DND-41 (cell line): ENCODE measurements around the gene SHQ1.
"Not testable (repeated sequence)": the region's sequence is repeated elsewhere in the genome, so short reads cannot be mapped to it uniquely, and the experiment has no call there.

Experiments used
- ATAC-seq: fragments of 200-7000 bp; cut with Tn5 transposase; 3 replicates; pipeline ENCODE4 v1.9.1; 2021; ENCODE audit warnings: low read depth; ENCODE audit not compliant: insufficient read depth
- DNase-seq: peaks from one replicate; pipeline ENCODE4 v3.0.0-alpha.2; 2020
- H2AFZ ChIP-seq: 2 replicates; pipeline ENCODE4 v1.6.0; 2012; ENCODE audit warnings: low read depth, low read length
- H3K27ac ChIP-seq: 2 replicates; pipeline ENCODE4 v1.5.1; 2012; ENCODE audit warnings: low read length, inconsistent platforms
- H3K27me3 ChIP-seq: fragments of 200-600 bp; sonication (generic); 2 replicates; pipeline ENCODE4 v1.6.0; 2012; ENCODE audit warnings: low read length, mild to moderate bottlenecking, inconsistent platforms; ENCODE audit not compliant: insufficient read depth, poor library complexity
- H3K36me3 ChIP-seq: 2 replicates; pipeline ENCODE4 v1.5.1; 2012; ENCODE audit warnings: low read length, inconsistent platforms; ENCODE audit not compliant: insufficient read depth
- H3K4me1 ChIP-seq: 2 replicates; pipeline ENCODE4 v1.5.1; 2012; ENCODE audit warnings: mild to moderate bottlenecking, low read length; ENCODE audit not compliant: insufficient read depth
- H3K4me2 ChIP-seq: 2 replicates; pipeline ENCODE4 v1.6.0; 2012; ENCODE audit warnings: mild to moderate bottlenecking, moderate library complexity, low read length, inconsistent platforms; ENCODE audit not compliant: insufficient read depth
- H3K4me3 ChIP-seq, 2 experiments: fragments of 200-600 bp in 1 of 2; shearing (Covaris generic) in 1 of 2; 2 replicates each; pipeline ENCODE4 v1.5.1; 2012 to 2016; ENCODE audit warnings: inconsistent platforms in 2 of 2, low read length in 2 of 2, mild to moderate bottlenecking in 2 of 2, low read depth in 1 of 2, moderate library complexity in 1 of 2
- H3K79me2 ChIP-seq: 2 replicates; pipeline ENCODE4 v1.6.0; 2012; ENCODE audit warnings: low read length, inconsistent platforms; ENCODE audit not compliant: insufficient read depth
- H3K9ac ChIP-seq: 2 replicates; pipeline ENCODE4 v1.6.0; 2012; ENCODE audit warnings: low read depth, mild to moderate bottlenecking, inconsistent platforms, low read length, moderate library complexity
- H3K9me3 ChIP-seq: 2 replicates; pipeline ENCODE4 v1.5.1; 2012; ENCODE audit warnings: low read length, moderate library complexity, mild to moderate bottlenecking, inconsistent platforms; ENCODE audit not compliant: insufficient read depth, severe bottlenecking
- H4K20me1 ChIP-seq: 2 replicates; pipeline ENCODE4 v1.6.0; 2012; ENCODE audit warnings: low read length; ENCODE audit not compliant: insufficient read depth
- CTCF ChIP-seq: IDR thresholded peaks from 2 replicates; pipeline ENCODE4 v1.5.1; 2012; ENCODE audit warnings: borderline replicate concordance, low read length, moderate library complexity, mild to moderate bottlenecking; ENCODE audit not compliant: poor library complexity, severe bottlenecking; ENCODE audit errors: extremely low read depth
- EZH2 ChIP-seq: IDR thresholded peaks from 3 replicates; pipeline ENCODE4 v1.6.1; 2012; ENCODE audit warnings: borderline replicate concordance, low read depth, mild to moderate bottlenecking, moderate library complexity, low read length, inconsistent platforms; ENCODE audit not compliant: severe bottlenecking

The SHQ1 gene

DNA sequence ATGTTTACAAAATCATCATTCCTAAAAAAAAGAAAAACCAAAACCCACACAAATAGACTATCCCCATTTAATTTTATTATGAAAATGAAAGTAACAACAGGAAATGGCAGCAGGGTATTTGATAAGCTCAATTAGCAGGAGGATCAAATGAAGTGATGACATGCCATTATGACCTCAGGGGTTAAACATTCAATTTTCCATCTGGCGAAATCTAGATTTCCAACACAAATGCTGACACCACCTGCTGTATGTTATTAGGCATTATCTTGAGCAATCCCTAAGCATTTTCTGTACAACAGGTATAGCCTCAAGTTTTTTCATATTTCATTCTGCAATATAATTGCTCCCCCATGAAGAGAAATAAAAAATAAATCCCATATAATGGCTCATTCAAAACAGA is 57.1 kb downstream of the SHQ1 start:
- no peaks in the 10 kb centered on the region for H3K4me1 ChIP-seq
- peaks cover 48% of the 10 kb centered on the region for H3K36me3 ChIP-seq
- ATAC-seq (no peak), DNase-seq (no peak)
- H4K20me1 ChIP-seq = no peaks in the 10 kb centered on the region
- no peak overlapping the region for H2AFZ ChIP-seq
- H3K27me3 ChIP-seq = no peaks in the 10 kb centered on the region
- no peak overlapping the region for H3K4me3 ChIP-seq
- H3K9ac ChIP-seq = no peak overlapping the region
- no peak for TF ChIP-seq CTCF
- TF ChIP-seq EZH2 = no peak
- no peak overlapping the region for H3K27ac ChIP-seq
- no peaks in the 10 kb centered on the region for H3K9me3 ChIP-seq
- H3K4me2 ChIP-seq = no peak overlapping the region
- H3K79me2 ChIP-seq = no peaks in the 10 kb centered on the region

GRCh38 chr3:72789786-72790185 is 58.5 kb downstream of the SHQ1 start:
- Histone ChIP-seq H2AFZ (no peak overlapping the region), H3K36me3 (peaks cover 51% of the 10 kb centered on the region), H3K27me3 (no peaks in the 10 kb centered on the region), H3K4me1 (no peaks in the 10 kb centered on the region), H3K4me3 (no peak overlapping the region), H3K27ac (no peak overlapping the region), H4K20me1 (no peaks in the 10 kb centered on the region), H3K9ac (no peak overlapping the region), H3K9me3 (no peaks in the 10 kb centered on the region), H3K79me2 (no peaks in the 10 kb centered on the region), H3K4me2 (no peak overlapping the region)
- TF ChIP-seq EZH2 = no peak
- no peak for TF ChIP-seq CTCF
- DNase-seq = no peak
- ATAC-seq = no peak

- not testable (repeated sequence) for H3K27ac ChIP-seq, DNase-seq, H3K4me2 ChIP-seq, H3K4me1 ChIP-seq, H3K79me2 ChIP-seq, H3K4me3 ChIP-seq, H3K9me3 ChIP-seq, H3K27me3 ChIP-seq, ATAC-seq, H2AFZ ChIP-seq, H4K20me1 ChIP-seq, H3K9ac ChIP-seq
- H3K36me3 ChIP-seq = peaks cover 59% of the 10 kb centered on the region
These were observed 60.0 kb downstream of the SHQ1 start for GRCh38 chr3:72788232-72788631.

DNA sequence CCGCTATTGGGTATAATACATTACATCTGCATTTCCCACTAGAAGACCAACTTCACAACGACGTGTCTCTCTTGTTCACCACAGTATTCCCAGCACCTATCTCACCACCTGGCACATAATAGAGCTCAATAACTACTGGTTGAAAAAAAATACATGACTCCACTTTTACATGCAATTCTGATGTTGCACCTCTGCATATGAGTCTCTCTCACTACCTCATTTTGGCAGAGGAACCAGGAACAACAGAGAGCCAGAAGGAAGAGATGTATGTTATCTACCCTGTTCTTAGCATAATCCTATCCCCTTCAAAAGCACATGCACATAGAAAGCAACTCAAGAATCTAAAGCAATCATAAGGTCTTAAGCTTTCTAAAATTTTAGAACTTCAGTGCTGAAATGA is 61.6 kb downstream of the SHQ1 start:
- H3K79me2 ChIP-seq = no peaks in the 10 kb centered on the region
- no peaks in the 10 kb centered on the region for H3K27me3 ChIP-seq
- H4K20me1 ChIP-seq = no peaks in the 10 kb centered on the region
- no peak overlapping the region for H3K4me3 ChIP-seq
- TF ChIP-seq EZH2 (no peak), CTCF (no peak)
- H3K27ac ChIP-seq = no peak overlapping the region
- no peak overlapping the region for H2AFZ ChIP-seq
- H3K9ac ChIP-seq = no peak overlapping the region
- ATAC-seq (no peak), DNase-seq (no peak)
- H3K4me2 ChIP-seq = no peak overlapping the region
- H3K4me1 ChIP-seq = no peaks in the 10 kb centered on the region
- H3K36me3 ChIP-seq = peaks cover 46% of the 10 kb centered on the region
- H3K9me3 ChIP-seq = no peaks in the 10 kb centered on the region
